Measurements from ENCODE around the gene KRT79. TPM values are rescaled to one million over a fixed set of nuclear protein-coding genes. Genes with fewer than 3 reads are reported as not detected.
"Not testable (repeated sequence)": the region's sequence is repeated elsewhere in the genome, so short reads cannot be mapped to it uniquely, and the experiment has no call there.

Gene KRT79
- total RNA-seq, 2 experiments from 2014 or later = 0.23 to 0.44 TPM

- CTCF ChIA-PET = no interaction called here
- POLR2A ChIA-PET = no interaction called here
These were observed 36.6 kb downstream of the KRT79 start for GRCh38 chr12:52797529-52797894.

- ChIA-PET POLR2A (no interaction called here), CTCF (no interaction called here)
These were observed 37.1 kb downstream of the KRT79 start for GRCh38 chr12:52796839-52797528.

GRCh38 chr12:52796429-52796794 lies 37.7 kb downstream of the KRT79 start:
- ChIA-PET POLR2A (no interaction called here), CTCF (interaction anchor here (1.1 kb wide), 1 partner anchor 89 kb away, joined by 3 read pairs; no protein-coding TSS in a partner anchor)

GRCh38 chr12:52795694-52796428 lies 38.2 kb downstream of the KRT79 start, which contains the start of gene KRT3:
KRT3 (minus strand) TSS chr12:52796117; CDS start chr12:52796042, 75 bp downstream.
- CTCF ChIA-PET = interaction anchor here (1.1 kb wide), 1 partner anchor 89 kb away, joined by 3 read pairs; no protein-coding TSS in a partner anchor
- POLR2A ChIA-PET = no interaction called here

- POLR2A ChIA-PET = not testable (repeated sequence)
- CTCF ChIA-PET = interaction anchor here (1.1 kb wide), 1 partner anchor 90 kb away, joined by 3 read pairs; no protein-coding TSS in a partner anchor
These were observed 38.8 kb downstream of the KRT79 start for GRCh38 chr12:52795332-52795674.

GRCh38 chr12:52794479-52795331 lies 39.4 kb downstream of the KRT79 start:
- ChIA-PET POLR2A (no interaction called here), CTCF (interaction anchor here (1.1 kb wide), 1 partner anchor 90 kb away, joined by 3 read pairs; no protein-coding TSS in a partner anchor)

GRCh38 chr12:52792185-52793029 lies 41.7 kb downstream of the KRT79 start:
- ChIA-PET POLR2A (no interaction called here), CTCF (no interaction called here)

- CTCF ChIA-PET = interaction anchor here (1.5 kb wide), 1 partner anchor 10 kb away, joined by 4 read pairs; no protein-coding TSS in a partner anchor
These were observed 42.6 kb downstream of the KRT79 start for GRCh38 chr12:52791271-52792184.

GRCh38 chr12:52790427-52791270 lies 43.5 kb downstream of the KRT79 start:
- ChIA-PET CTCF (interaction anchor here (1.5 kb wide), 1 partner anchor 9 kb away, joined by 4 read pairs; no protein-coding TSS in a partner anchor), POLR2A (no interaction called here)

More at GRCh38 chr12:52791271-52792184, 42.6 kb downstream of the KRT79 start:
- POLR2A ChIA-PET = no interaction called here

- ChIA-PET CTCF (interaction anchor here (1.5 kb wide), 2 partner anchors 8 to 9 kb away, joined by 4 read pairs; no protein-coding TSS in a partner anchor), POLR2A (no interaction called here)
These were observed 44.3 kb downstream of the KRT79 start for GRCh38 chr12:52789637-52790426.

GRCh38 chr12:52788876-52789636 lies 45.1 kb downstream of the KRT79 start:
- ChIA-PET POLR2A (no interaction called here), CTCF (interaction anchor here (1.5 kb wide), 1 partner anchor 8 kb away, joined by 4 read pairs; no protein-coding TSS in a partner anchor)

GRCh38 chr12:52788192-52788875 lies 45.8 kb downstream of the KRT79 start:
- CTCF ChIA-PET = interaction anchor here (1.5 kb wide), 1 partner anchor 8 kb away, joined by 4 read pairs; no protein-coding TSS in a partner anchor
- POLR2A ChIA-PET = no interaction called here

- ChIA-PET CTCF (no interaction called here), POLR2A (no interaction called here)
These were observed 46.6 kb downstream of the KRT79 start for GRCh38 chr12:52787324-52788191.

GRCh38 chr12:52784909-52785308 lies 49.2 kb downstream of the KRT79 start:
- POLR2A ChIA-PET = no interaction called here

More at GRCh38 chr12:52784909-52785308, 49.2 kb downstream of the KRT79 start:
- CTCF ChIA-PET = no interaction called here

Data from activated CD8-positive, alpha-beta memory T cell treated with anti-CD3 and anti-CD28 coated beads for 36 hours (primary cell).